HL-60/S4 (cell line): ENCODE measurements around the gene DGKI.

Experiments
- in situ Hi-C: fragments of 300-500 bp; cut with MboI; formaldehyde crosslinking; loops from 2 replicates; pipeline ENCODE4 v1.14.3; 2022; ENCODE audit warnings: low sequenced_read_pairs

Gene DGKI

DNA sequence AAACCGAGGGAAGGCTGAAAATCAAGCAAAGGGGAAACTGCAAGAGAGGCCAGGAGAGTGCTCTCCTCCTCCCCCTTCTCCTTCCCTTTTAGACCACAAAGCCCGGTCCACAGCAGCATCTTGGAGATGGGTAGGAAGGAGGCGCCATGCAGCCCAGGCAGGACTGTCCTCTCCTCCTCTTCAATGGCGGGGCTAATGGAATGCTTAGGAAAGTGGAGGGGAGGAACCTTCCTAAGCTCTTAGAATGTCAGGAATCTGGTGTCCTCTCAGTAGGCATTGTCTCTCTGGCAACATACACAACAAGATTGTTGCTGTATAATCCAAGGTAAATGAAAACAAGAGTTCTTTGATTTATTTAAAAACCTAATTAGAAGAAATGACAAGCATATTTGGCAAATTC lies 185.1 kb downstream of the DGKI start:
- in situ Hi-C loops = no loop called here

GRCh38 chr7:137658190-137658900 lies 188.4 kb downstream of the DGKI start:
- in situ Hi-C loops = loop anchor here (10.0 kb wide), 1 partner anchor 236 kb away; no protein-coding TSS in a partner anchor

DNA sequence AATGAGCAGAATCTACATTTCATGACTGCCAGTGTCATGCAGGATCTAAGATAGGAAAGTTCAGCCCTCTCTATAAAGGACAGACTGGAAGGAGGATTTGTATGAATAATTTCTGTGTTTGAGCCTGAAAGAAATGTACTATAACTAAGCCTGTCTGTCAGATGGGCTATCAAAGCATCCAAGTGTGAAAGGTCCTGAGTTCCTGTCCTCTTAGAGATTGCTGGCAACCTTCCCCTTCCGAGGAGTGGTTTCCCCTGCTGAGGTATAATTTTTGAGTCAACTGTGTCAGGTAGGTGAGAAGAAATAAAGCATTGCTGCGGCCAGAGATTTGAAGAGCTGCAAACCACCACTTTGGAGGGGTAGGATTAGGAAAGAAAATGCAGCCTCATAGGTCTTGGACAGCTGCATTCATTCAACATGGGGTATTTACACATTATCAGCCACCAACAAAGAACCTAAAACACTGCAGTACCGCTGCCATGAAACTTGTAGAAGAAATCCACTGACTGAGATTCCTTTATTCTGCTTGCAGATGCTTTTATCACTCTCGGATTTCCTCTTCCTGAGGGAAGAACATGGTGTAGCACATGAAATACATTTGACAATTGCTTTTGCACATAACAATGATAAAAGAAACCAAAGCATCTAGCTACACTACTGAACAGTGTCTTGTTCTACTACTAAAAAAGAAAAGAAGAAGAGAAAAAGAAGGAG lies 189.1 kb downstream of the DGKI start:
- in situ Hi-C loops = loop anchor here (10.0 kb wide), 1 partner anchor 237 kb away; no protein-coding TSS in a partner anchor

DNA sequence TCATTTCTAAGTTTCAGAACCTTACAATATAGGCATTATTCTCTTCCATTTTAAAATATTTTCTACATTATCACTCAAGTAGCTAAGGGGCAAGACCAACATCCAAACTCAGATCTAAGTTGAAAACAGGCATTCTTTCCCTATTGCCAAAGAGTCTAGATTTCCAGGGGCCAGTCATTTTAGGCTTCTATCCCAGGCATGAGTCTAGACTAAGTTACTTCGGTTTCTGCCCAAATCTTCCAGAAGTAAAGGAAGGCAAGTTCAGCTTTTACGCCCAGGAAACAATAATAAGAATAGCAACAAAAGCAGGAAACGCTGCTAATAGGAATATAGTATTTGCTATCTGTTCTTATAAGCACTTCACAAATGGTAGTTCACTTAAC lies 189.9 kb downstream of the DGKI start:
- in situ Hi-C loops = loop anchor here (10.0 kb wide), 1 partner anchor 238 kb away; no protein-coding TSS in a partner anchor

DNA sequence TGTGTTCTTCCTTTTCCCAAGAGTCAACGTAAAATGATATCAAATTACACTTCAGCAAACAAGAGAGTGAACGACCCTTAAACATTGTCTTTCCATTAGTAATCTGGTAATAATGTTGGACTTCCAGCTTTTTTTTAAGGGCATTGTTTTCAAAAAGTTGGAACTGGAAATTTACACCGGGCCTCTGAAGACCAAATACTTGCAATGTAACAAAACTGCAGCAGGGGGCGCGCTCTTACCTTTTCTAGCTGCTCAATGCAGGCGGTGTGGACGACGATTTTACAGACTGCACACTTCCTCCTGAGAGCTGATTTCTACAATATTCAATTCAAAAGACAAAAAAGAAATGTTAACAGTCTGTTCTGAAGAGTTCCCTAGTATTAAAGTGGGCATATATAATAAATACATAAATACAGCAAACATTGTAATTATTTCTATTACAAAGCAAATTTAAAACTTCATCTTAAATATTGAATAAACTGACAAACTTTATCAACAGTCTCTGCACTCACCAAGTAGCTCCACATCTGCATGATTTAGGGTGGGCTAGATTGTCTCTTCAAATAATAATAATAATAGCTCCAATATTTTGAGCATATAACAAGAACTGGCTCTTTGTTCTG lies 190.4 kb downstream of the DGKI start:
- in situ Hi-C loops = loop anchor here (10.0 kb wide), 1 partner anchor 238 kb away; no protein-coding TSS in a partner anchor

DNA sequence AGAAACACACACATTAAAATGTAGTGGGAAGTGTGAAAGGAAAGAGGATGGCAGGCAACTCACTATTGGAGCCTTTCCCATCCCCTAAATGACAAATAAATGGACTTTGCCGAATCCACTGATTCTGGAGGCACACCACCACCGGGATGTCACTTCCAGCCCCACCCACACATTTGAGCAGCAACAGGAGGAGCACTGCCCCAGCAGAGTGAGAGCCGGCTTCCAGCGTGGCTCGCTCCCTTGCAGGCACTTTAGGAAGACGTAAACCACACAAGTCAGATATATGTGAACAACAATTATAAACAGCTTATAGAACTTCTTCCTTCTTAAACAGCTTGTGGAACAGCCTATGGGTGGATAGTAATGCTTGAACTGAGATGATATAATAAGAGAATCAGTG lies 191.0 kb downstream of the DGKI start:
- in situ Hi-C loops = loop anchor here (10.0 kb wide), 1 partner anchor 239 kb away; no protein-coding TSS in a partner anchor

DNA sequence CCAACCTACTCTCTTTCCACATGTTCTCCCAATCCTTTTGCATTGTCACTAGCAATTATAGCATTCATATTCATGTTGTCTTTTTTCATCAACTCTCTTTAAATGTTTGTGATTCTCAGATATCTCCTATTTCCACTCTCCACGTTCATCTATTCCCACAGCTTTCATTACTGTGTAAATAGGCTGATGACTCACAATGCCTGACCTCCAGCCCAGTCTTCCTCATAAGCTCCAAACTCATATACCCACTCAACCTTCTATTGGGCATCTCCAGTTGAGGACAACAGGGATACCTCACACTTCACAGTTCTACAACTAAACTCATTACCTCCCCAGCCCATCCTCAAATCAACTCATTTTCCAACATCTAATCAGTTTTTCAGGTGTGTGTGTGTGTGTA lies 194.1 kb downstream of the DGKI start:
- in situ Hi-C loops = loop anchor here (10.0 kb wide), 1 partner anchor 242 kb away; no protein-coding TSS in a partner anchor

DNA sequence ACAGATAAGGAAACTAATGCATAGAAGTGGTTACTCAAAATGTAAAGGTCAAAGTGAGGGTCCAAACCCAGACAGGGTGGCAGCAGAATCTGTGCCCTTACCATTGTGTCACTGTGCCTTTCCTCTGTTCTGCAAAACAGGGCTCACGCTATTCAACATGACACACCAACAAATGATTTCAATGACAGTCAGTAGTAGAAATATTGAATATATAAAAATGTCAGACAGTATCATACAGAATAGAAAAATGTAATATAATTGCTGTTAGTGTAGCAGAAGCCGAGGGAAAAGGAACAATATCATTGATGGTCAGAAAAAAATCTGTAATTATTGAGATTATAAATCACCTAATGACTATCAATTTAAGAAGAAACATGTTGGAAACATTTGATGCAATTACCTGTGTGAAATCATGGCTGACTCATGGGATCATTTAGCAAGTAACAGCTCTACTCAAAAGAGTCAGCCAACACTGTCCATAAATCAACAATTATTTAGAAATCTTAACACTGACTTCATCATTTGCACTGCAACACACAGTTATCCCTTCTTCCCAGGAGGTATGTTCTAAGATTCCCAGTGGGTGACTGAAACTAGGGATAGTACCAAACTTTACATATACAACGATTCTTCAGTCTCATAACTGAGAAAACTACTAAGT lies 198.7 kb downstream of the DGKI start:
- in situ Hi-C loops = loop anchor here (10.0 kb wide), 1 partner anchor 367 kb away; no protein-coding TSS in a partner anchor

GRCh38 chr7:137642472-137642871 lies 204.3 kb downstream of the DGKI start:
- in situ Hi-C loops = loop anchor here (10.0 kb wide), 1 partner anchor 372 kb away; no protein-coding TSS in a partner anchor

DNA sequence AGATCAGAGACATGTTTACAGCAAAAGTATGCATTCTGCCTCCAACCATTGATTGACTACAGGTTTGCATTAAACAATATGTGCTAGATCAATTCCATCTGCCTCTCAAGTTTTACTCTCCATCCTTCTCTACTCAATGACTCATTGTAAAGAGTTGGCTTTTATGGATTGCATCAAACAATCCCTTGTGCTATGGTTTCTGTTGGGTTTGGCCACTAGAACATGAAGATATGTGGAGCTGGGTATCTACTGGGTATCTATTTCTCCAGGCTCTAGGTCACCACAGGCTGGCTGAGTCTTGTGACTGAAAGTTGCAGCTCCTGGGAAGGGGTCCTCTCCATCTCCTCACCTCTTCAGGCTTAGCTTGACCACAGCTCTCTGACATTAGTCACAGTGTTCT lies 204.7 kb downstream of the DGKI start:
- in situ Hi-C loops = loop anchor here (10.0 kb wide), 1 partner anchor 373 kb away; no protein-coding TSS in a partner anchor

DNA sequence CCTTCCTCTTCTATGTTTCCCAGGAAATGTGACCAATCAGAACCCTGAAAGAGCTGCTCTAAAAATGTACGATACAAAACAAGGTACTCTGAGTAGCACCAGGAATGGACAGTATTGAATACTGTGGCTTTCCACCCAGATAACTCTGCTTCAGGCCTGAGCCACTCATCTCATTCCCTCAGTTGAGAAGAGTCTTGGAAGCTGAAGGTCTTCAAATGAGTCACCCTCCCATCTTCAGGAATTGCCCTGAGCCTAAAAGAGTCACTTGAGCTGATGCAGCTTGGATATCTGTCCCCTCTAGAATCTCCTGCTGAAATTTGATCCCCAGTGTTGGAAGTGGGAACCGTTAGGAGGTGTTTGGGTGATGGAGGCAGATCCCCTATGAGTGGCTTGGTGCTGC lies 210.4 kb downstream of the DGKI start:
- in situ Hi-C loops = no loop called here

DNA sequence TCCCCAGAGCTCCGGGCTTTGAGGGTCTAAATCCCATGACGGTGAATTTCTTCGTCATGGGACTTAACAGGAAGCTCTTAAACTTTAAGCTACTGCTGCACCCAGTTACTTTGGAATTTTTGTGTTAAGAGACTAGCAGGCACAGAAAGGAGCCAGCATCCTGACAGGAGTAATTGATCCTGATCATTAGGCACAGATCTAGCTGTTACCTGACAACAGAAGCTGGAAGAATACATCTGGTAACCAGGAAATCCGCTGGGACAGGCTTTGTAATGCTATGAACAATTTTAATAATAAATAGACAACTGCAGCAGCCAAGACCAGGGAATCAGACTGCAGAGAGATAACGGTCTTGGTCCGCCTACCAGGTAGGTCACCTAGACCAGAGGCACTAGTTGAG lies 210.9 kb downstream of the DGKI start:
- in situ Hi-C loops = no loop called here

GRCh38 chr7:137635132-137635531 lies 211.6 kb downstream of the DGKI start:
- in situ Hi-C loops = no loop called here

DNA sequence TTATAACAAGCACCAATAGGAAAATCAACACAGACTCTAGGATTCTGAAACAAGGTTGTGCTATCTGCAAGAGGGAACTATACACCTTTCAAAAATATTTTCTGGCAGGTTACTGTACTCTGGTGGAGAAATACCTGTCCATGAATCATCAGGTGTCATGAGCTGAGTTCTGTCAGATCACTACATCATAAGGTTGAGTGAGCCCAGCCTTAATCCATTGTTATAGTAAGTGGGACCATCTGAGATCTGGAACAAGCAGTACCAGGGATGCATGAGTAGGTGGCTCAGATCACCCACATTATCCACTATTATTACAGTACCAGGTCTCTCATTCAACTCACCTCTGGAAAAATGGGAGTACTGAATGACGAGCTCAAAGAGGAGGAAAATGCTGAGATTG lies 212.4 kb downstream of the DGKI start:
- in situ Hi-C loops = no loop called here

DNA sequence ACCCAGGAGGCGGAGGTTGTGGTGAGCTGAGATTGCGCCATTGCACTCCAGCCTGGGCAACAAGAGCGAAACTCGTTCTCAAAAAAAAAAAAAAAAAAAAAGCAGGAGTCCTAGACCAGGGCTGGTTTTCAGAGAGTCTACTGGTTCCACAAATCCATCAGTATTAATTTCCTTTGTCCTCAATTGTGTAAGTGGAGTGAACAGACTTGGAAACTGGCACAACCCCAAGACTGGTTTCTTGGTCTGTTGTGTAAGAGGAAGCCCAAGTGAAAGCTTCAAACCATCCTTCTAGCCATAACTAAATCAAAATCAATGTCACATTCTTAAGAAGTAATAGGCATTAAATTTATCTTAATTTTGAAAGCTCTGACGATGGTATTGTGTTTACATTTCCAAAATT lies 213.6 kb downstream of the DGKI start:
- in situ Hi-C loops = no loop called here

DNA sequence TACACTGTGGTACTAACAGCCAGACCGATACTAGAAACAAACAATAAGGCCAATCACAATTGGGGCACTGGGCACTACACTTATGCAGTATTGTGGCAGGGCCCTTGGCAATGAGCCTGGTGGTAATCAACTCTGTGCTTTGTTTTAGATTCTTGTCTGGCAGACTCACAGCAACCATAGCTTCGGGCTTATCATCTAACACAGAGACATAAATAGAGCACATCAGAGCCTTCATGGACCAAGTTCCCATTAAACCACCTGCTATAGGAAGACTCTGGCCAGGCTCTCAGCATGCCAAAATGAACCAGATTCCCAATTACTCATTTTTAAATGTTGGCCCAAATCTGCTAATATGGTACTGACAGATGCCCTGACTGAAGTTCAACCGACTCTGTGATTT lies 218.6 kb downstream of the DGKI start:
- in situ Hi-C loops = no loop called here

DNA sequence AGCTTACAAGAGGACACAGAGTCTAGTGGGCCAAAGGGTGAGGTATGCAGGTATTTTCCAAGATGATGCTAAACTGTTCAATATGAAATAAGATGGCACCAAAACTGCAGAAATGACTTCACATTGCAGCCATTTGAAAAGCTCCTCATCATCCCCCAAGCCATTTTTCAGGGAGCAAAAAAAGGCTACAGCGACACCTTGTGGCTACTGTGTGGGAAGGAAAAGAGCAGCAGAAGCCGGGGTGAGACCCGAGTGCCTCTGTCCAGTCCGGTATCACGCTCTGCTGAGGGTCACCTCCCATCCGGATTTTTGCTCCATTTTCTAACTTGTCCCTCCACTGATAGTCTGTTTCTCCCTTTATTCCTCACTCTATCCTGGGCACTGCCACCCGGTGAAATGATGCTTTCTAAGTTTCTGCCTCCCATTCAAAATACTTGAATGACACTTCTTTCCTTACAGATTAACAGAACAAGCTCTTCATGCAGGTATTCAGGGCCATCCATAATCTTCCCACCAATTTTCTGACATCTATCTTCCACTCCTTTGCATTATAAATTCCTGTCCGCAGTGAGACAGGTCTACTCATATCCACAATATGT lies 220.2 kb downstream of the DGKI start:
- in situ Hi-C loops = no loop called here

DNA sequence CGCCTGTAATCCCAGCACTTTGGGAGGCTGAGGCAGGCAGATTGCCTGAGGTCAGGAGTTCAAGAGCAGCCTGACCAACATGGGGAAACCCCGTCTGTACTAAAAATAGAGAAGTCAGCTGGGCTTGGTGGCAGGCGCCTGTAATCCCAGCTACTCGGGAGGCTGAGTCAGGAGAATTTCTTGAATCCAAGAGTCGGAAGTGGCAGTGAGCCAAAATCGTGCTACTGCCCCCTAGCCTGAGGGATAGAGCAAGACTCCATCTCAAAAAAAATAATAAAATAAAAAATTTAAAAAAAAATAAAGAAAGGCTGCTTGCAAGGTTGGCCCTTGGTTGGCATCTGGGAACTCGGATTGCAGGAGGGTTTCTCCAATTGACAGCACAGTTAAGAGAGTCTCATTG lies 221.6 kb downstream of the DGKI start:
- in situ Hi-C loops = no loop called here

GRCh38 chr7:137619181-137619580 lies 227.6 kb downstream of the DGKI start:
- in situ Hi-C loops = no loop called here

DNA sequence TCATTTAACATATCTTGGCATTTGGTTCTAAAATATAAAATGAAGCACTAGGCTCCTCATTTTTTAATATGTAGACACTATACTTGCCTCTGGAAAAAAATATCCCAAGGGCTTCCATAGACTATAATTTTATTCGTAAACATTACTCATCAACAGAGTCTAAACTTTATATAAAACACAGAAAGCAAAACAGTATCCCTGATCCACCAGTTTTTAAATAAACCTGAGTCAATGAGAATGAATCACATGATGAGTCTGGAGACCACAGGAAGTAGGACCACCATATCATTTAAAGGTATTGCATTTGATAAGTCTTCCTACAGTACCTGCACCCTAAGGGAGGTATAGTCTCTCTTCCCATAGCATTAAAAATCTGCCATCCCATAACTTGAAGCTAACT lies 228.0 kb downstream of the DGKI start:
- in situ Hi-C loops = no loop called here
